SK-N-SH treated with all-trans-retinoic acid at 6 μM for 48 hours (cell line): ENCODE measurements around the gene BTN2A1.

Source experiments
- ATAC-seq: fragments of 200-7000 bp; cut with Tn5 transposase; 3 replicates; pipeline ENCODE4 v1.9.1; 2020; ENCODE audit warnings: mild to moderate bottlenecking, moderate library complexity
- BACH2 ChIP-seq: fragments of 250-450 bp; sonication (Bioruptor Pico); IDR thresholded peaks from 2 replicates; pipeline ENCODE4 v1.9.0; 2021; ENCODE audit warnings: mild to moderate bottlenecking, borderline replicate concordance
- CSDC2 ChIP-seq: fragments of 250-450 bp; sonication (Bioruptor Pico); IDR thresholded peaks from 2 replicates; pipeline ENCODE4 v1.5.0; 2020; ENCODE audit warnings: mild to moderate bottlenecking, moderate library complexity
- GLIS3 ChIP-seq: fragments of 250-450 bp; sonication (Bioruptor Pico); IDR thresholded peaks from 2 replicates; pipeline ENCODE4 v1.5.0; 2020; ENCODE audit warnings: mild to moderate bottlenecking, moderate library complexity
- OSR1 ChIP-seq: fragments of 250-450 bp; sonication (Bioruptor Pico); IDR thresholded peaks from 2 replicates; pipeline ENCODE4 v1.8.0; 2022; ENCODE audit warnings: moderate library complexity, mild to moderate bottlenecking, inconsistent platforms
- PATZ1 ChIP-seq: fragments of 250-450 bp; sonication (Bioruptor Pico); IDR thresholded peaks from 2 replicates; pipeline ENCODE4 v1.8.0; 2020; ENCODE audit warnings: mild to moderate bottlenecking, moderate library complexity, borderline replicate concordance
- POU6F1 ChIP-seq: fragments of 250-450 bp; sonication (Bioruptor Pico); IDR thresholded peaks from 2 replicates; pipeline ENCODE4 v1.8.0; 2021; ENCODE audit warnings: low read depth, mild to moderate bottlenecking, moderate library complexity, borderline replicate concordance
- PPARA ChIP-seq: fragments of 250-450 bp; sonication (Bioruptor Pico); IDR thresholded peaks from 2 replicates; pipeline ENCODE4 v1.5.0; 2020; ENCODE audit warnings: mild to moderate bottlenecking, borderline replicate concordance
- RARB ChIP-seq: fragments of 250-450 bp; sonication (Bioruptor Pico); IDR thresholded peaks from 2 replicates; pipeline ENCODE4 v1.8.0; 2021; ENCODE audit warnings: mild to moderate bottlenecking, moderate library complexity
- TCF4 ChIP-seq: fragments of 250-450 bp; sonication (Bioruptor Pico); IDR thresholded peaks from 2 replicates; pipeline ENCODE4 v1.8.0; 2021; ENCODE audit warnings: mild to moderate bottlenecking, moderate library complexity, borderline replicate concordance
- TSHZ2 ChIP-seq: fragments of 250-450 bp; sonication (Bioruptor Pico); IDR thresholded peaks from 2 replicates; pipeline ENCODE4 v1.5.0; 2020; ENCODE audit warnings: mild to moderate bottlenecking, moderate library complexity
- ZC3H10 ChIP-seq: fragments of 250-450 bp; sonication (Bioruptor Pico); IDR thresholded peaks from 2 replicates; pipeline ENCODE4 v1.5.1; 2021; ENCODE audit warnings: mild to moderate bottlenecking, moderate library complexity
- ZNF8 ChIP-seq: fragments of 450-650 bp; formaldehyde crosslinking; IDR thresholded peaks from 2 replicates; pipeline ENCODE4 v1.5.0; 2020; ENCODE audit warnings: mild to moderate bottlenecking, moderate library complexity

The BTN2A1 gene

GRCh38 chr6:26421259-26422144 lies 36.3 kb upstream of the BTN2A1 start (continued):
- TF ChIP-seq PATZ1 (CRISPR knock-in tag) (no peak), ZC3H10 (CRISPR knock-in tag) (no peak)
- TF ChIP-seq, all 23 proteins: peak for 0

- no peak for TF ChIP-seq ZC3H10 (CRISPR knock-in tag)
- no peak for TF ChIP-seq GLIS3
- no peak for TF ChIP-seq RARB (CRISPR knock-in tag)
- no peak for TF ChIP-seq OSR1 (CRISPR knock-in tag)
- no peak for TF ChIP-seq POU6F1 (CRISPR knock-in tag)
- no peak for TF ChIP-seq PPARA (CRISPR knock-in tag)
- TF ChIP-seq ZNF8 (CRISPR knock-in tag): no peak
- no peak for TF ChIP-seq CSDC2
- TF ChIP-seq TCF4: no peak
- ATAC-seq: no peak
Observed at GRCh38 chr6:26422329-26422728, 35.4 kb upstream of the BTN2A1 start.

- ATAC-seq: no peak
Observed at GRCh38 chr6:26426691-26427450, 30.9 kb upstream of the BTN2A1 start.

More at GRCh38 chr6:26426691-26427450, 30.9 kb upstream of the BTN2A1 start:
- TF ChIP-seq TSHZ2 (CRISPR knock-in tag): no peak
- no peak for TF ChIP-seq PATZ1 (CRISPR knock-in tag)
- TF ChIP-seq ZC3H10 (CRISPR knock-in tag): no peak
- no peak for TF ChIP-seq ZNF8 (CRISPR knock-in tag)
- TF ChIP-seq BACH2: no peak
- TF ChIP-seq POU6F1 (CRISPR knock-in tag): no peak
